ENCODE data around the gene SVEP1.

The SVEP1 gene

DNA sequence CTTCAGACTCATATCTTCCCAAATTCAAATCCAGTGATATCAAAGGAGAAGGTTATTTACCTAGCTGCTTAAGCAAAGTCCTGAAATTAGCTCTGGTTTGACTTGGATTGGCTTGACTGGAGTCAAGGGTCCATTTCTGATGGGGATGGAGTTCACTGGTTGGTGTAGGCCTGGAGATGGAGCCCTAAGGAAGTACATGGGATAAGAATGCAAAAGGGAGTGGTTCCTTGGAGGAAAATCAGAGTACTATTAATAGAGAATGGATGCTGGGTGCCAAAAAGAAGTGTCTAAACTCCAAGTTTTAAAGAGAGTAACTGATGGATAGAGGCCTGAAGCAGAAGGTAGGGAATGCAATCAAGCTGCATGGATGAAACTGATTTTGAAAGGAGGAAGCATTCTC is 255.7 kb downstream of the SVEP1 start:
- ATAC-seq: no peak
- H3K4me3 Mint-ChIP-seq: no peak overlapping the region
- no peaks in the 10 kb centered on the region for H3K4me1 Mint-ChIP-seq
- H3K9me3 Mint-ChIP-seq: no peaks in the 10 kb centered on the region
- H3K36me3 Mint-ChIP-seq: no peaks in the 10 kb centered on the region
- no peak overlapping the region for H3K27ac Mint-ChIP-seq
- peaks cover 13% of the 10 kb centered on the region for H3K27me3 Mint-ChIP-seq

DNA sequence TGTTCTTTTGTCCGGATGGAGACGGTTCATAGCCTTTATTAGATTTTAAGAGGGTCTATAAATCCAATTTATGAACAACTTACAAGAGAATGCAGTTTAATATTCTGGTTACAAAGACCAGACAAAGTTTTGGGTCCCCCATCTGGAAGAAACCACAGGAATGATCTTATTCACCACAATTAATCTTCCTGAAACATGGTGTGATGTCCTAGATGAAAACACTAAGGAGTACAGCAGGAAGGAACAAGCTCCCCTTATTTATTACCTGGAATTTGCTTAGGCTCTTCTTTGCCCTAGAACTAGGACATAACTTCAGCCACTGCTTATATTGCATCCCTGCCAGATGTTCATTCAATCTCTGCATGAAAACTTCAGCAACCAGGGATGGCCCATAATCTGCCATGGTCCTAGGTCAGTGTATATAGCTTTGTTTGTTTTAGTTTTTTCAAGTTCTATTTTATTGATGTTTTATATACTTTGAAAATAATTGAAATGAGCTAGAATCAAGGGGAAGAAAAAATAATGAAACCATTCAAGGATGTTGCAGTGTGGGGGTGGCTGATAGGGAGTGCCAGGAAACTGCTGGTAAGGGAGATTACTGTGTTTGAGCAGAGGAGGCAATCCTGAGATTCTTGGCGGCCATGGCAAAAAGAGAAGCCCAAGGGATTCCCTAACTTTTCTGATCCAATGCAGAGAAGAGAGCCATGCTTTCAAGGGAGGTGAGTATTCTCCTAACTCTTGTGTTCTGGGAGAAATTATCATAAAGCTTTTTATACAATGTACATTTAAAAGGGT is 258.7 kb downstream of the SVEP1 start:
- Mint-ChIP-seq H3K27me3 (peaks cover 13% of the 10 kb centered on the region), H3K36me3 (no peaks in the 10 kb centered on the region), H3K27ac (no peak overlapping the region), H3K4me3 (no peak overlapping the region), H3K9me3 (no peaks in the 10 kb centered on the region), H3K4me1 (peaks cover 9% of the 10 kb centered on the region)
- no peak for ATAC-seq

DNA sequence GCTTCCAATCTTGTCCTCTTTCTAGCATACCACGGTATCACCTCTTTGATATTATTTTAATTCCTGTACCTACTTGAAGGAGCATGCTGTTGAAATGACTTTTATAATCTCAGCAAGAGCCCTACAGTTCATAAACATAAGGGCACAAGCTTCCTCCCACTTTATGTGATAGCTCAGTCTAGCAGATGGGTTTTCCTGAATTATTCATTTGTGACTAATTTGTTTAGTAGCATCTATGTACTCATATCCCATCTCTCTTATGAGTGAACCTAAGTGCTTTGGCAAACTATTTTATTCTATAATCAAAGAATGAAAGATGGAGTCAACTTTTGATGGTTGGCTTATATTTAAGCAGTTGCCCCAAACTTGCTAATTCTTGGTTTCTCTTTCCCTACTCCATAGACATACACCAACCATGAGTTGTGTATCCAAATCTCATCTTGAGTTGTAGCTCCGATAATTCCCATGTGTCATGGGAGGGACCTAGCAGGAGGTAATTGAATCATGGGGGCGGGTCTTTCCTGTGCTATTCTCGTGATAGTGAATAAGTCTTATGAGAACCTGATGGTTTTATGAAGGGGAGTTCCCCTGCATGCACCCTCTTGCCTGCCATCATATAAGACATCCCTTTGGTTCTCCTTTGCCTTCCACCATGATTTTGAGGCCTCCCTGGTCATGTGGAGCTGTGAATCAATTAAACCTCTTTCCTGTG is 259.6 kb downstream of the SVEP1 start:
- H3K4me1 Mint-ChIP-seq: peaks cover 9% of the 10 kb centered on the region
- no peak overlapping the region for H3K27ac Mint-ChIP-seq
- no peak overlapping the region for H3K4me3 Mint-ChIP-seq
- no peak for ATAC-seq
- H3K27me3 Mint-ChIP-seq: peaks cover 13% of the 10 kb centered on the region
- H3K36me3 Mint-ChIP-seq: no peaks in the 10 kb centered on the region
- H3K9me3 Mint-ChIP-seq: no peaks in the 10 kb centered on the region

DNA sequence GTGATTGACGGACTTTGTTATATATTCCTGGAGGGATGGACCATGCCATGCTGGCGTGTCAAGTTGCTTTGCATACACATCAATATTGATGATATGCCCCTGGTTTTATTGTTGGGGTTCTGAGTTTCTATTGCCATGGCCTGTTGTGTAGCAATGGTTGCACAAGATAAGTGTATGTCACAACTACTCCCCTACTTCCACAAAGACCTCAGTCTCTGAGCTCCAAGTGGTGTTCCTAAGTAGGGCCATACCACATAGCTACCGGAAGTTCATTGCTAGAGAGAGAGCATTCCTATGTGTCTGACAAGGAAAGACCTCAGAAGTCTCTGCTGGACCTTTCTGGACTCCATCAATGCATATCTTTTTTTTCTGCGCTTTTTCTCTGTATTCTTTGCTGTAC is 261.6 kb downstream of the SVEP1 start:
- Mint-ChIP-seq H3K9me3 (no peaks in the 10 kb centered on the region), H3K27ac (no peak overlapping the region), H3K36me3 (no peaks in the 10 kb centered on the region), H3K4me3 (no peak overlapping the region), H3K27me3 (peaks cover 9% of the 10 kb centered on the region), H3K4me1 (peaks cover 9% of the 10 kb centered on the region)
- ATAC-seq: no peak

DNA sequence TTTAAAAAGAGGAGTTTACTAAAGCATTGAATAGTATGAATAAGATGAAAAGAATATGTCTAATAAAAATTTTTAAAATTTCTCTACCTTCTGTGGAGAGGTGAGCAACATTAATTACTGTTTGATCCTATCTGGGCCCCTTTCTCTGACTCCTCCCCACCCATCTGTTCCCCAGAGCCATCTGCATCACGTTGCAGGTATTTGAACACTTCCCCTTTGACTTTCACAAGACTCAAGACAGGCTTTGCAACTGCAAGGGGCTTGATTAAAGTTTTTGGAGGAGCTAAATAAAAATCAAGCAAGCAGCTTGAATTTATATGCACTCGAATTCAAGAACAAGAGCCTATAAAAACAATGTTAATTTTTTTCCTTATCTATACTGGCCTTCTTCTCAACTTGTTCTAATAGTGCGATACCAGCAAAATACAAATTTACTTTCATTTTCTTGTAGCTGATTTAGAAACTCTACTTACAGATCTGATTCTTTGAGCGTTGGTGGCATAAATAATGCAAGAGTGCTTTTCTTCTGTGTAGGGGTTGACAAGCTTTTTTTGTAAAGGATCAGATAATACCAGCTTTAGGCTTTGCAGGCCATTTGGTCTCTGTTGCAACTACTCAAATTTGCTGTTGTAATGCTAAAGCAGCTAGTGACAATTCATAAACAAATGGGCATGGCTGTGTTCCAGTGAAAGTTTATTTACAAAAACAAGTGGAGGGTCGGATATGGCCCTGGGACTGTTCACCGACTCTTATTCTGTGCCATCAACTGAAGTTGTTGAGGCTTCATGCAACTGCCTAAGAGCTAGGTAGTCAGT is 263.1 kb downstream of the SVEP1 start:
- Mint-ChIP-seq H3K27ac (peak overlapping the region; percentile 88), H3K27me3 (no peaks in the 10 kb centered on the region), H3K36me3 (no peaks in the 10 kb centered on the region), H3K4me1 (peaks cover 9% of the 10 kb centered on the region), H3K4me3 (peak overlapping the region; percentile 69), H3K9me3 (no peaks in the 10 kb centered on the region)
- peak; percentile 88 for ATAC-seq
